ACC112 (cell line): Measurements from ENCODE around the gene UPK1A.

Experiments
- H2AFZ ChIP-seq: fragments of 200-600 bp; sonication (generic); one replicate; pipeline ENCODE4 v1.6.0; 2017; ENCODE audit warnings: antibody characterized with exemption, low read length; ENCODE audit not compliant: unreplicated experiment
- H3K27ac ChIP-seq: fragments of 200-600 bp; sonication (generic); 2 replicates; pipeline ENCODE4 v1.5.1; 2014; ENCODE audit warnings: low read depth, mild to moderate bottlenecking, antibody characterized with exemption, low read length, moderate library complexity
- H3K27me3 ChIP-seq: fragments of 200-600 bp; sonication (generic); 2 replicates; pipeline ENCODE4 v1.6.1; 2014; ENCODE audit warnings: mild to moderate bottlenecking, antibody characterized with exemption, low read length, moderate library complexity, mixed read lengths; ENCODE audit not compliant: insufficient read depth
- H3K36me3 ChIP-seq: fragments of 200-600 bp; sonication (generic); 2 replicates; pipeline ENCODE4 v1.6.1; 2016; ENCODE audit warnings: mild to moderate bottlenecking, antibody characterized with exemption, low read length, moderate library complexity, mixed read lengths; ENCODE audit not compliant: insufficient read depth
- H3K4me1 ChIP-seq: fragments of 200-600 bp; sonication (generic); one replicate; pipeline ENCODE4 v1.6.1; 2016; ENCODE audit warnings: low read length, mixed read lengths; ENCODE audit not compliant: insufficient read depth, unreplicated experiment, control insufficient read depth
- H3K4me3 ChIP-seq: fragments of 200-600 bp; sonication (generic); 2 replicates; pipeline ENCODE4 v1.5.1; 2014; ENCODE audit warnings: mild to moderate bottlenecking, low read depth, low read length
- H3K79me2 ChIP-seq: fragments of 200-600 bp; sonication (generic); one replicate; pipeline ENCODE4 v1.6.0; 2016; ENCODE audit warnings: low read length; ENCODE audit not compliant: control insufficient read depth, unreplicated experiment, insufficient read depth

Gene UPK1A

DNA sequence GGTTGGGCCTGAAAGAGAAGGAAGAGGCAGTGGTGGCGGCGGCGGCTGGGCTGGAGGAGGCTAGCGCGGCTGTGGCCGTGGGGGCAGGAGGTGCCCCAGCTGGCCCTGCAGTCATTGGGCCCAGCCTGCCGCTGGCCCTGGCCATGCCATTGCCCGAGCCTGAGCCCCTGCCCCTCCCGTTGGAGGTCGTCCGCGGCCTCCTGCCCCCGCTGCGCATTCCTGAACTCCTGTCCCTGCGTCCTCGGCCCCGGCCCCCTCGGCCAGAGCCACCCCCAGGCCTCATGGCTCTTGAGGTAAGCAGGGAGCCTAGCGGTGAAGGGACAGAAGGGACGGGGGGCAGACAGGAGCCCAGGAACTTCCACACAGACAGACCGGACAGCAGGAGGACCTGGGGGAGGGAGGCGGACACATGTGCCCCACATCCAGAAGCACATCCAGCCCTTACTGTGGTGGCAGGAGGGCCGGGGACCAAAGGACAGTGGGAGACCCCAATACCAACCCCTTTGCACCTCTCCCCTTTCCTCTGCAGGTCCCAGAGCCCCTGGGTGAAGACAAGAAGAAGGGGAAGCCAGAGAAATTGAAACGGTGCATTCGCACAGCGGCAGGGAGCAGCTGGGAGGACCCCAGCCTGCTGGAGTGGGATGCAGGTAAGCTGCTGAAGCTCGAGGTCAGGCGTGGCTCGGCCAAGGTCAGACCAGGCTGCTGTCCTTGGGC, 32.4 kb upstream of the UPK1A start:
- no peak overlapping the region for H3K4me3 ChIP-seq
- no peak overlapping the region for H3K27ac ChIP-seq
- H2AFZ ChIP-seq = no peak overlapping the region
- no peaks in the 10 kb centered on the region; the same call in 1 of the 2 replicates for H3K36me3 ChIP-seq
- no peaks in the 10 kb centered on the region for H3K4me1 ChIP-seq
- H3K79me2 ChIP-seq = peaks cover 8% of the 10 kb centered on the region
- H3K27me3 ChIP-seq = no peaks in the 10 kb centered on the region

DNA sequence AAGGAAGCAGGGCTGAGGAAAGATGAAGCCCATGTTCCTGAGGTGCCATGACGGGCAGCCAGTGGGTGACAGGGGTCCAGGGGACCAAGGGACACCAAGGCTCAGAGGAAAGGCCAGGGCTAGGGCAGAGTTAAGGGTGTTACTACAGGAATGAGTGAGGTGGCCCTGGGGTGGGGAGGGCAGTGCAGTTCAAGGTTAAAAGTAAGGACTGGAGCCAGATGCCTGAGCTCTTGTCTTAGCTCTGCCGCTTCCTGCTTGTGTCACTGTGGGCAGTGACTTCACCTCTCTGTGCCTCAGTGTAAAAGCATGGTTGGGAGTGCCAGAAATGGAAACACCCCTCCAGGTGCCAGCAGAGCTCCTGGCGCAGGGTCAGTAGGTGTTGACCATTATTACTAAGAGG, 29.7 kb upstream of the UPK1A start:
- Histone ChIP-seq H3K27me3 (no peaks in the 10 kb centered on the region), H3K4me3 (no peak overlapping the region), H3K79me2 (no peaks in the 10 kb centered on the region), H3K4me1 (peaks cover 5% of the 10 kb centered on the region), H2AFZ (no peak overlapping the region), H3K36me3 (no peaks in the 10 kb centered on the region; the same call in 1 of the 2 replicates), H3K27ac (no peak overlapping the region)

DNA sequence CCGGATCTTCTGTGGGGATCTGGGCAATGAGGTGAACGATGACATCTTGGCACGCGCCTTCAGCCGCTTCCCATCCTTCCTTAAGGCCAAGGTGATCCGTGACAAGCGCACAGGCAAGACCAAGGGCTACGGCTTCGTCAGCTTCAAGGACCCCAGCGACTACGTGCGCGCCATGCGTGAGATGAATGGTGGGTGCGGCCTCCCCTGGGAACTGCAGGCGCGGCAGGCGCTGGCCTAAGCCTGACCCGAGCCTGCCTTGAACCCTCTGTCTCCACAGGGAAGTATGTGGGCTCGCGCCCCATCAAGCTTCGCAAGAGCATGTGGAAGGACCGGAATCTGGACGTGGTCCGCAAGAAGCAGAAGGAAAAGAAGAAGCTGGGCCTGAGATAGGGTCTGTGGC, 29.2 kb upstream of the UPK1A start:
- H3K27ac ChIP-seq = no peak overlapping the region
- no peaks in the 10 kb centered on the region; the same call in 1 of the 2 replicates for H3K36me3 ChIP-seq
- H2AFZ ChIP-seq = no peak overlapping the region
- no peaks in the 10 kb centered on the region for H3K27me3 ChIP-seq
- no peaks in the 10 kb centered on the region for H3K79me2 ChIP-seq
- peaks cover 5% of the 10 kb centered on the region for H3K4me1 ChIP-seq
- no peak overlapping the region for H3K4me3 ChIP-seq

DNA sequence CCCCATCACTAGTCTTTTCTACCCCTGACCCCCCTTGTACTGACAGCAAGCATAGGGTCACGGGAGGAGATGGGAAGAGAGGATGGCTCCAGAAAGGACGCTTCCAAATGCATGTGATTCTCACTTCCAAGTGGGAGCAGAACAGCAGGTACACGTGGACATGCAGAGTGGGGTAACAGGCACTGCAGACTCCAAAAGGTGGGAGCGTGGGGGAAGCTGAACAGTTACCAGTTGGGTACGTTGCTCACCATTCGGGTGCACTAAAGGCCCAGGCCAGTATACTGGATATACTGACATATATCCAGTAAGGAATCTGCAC, 27.0 kb upstream of the UPK1A start:
- Histone ChIP-seq H3K36me3 (no peaks in the 10 kb centered on the region; the same call in 1 of the 2 replicates), H3K27ac (no peak overlapping the region), H3K4me1 (peaks cover 5% of the 10 kb centered on the region), H3K4me3 (no peak overlapping the region), H2AFZ (no peak overlapping the region), H3K79me2 (no peaks in the 10 kb centered on the region), H3K27me3 (no peaks in the 10 kb centered on the region)

DNA sequence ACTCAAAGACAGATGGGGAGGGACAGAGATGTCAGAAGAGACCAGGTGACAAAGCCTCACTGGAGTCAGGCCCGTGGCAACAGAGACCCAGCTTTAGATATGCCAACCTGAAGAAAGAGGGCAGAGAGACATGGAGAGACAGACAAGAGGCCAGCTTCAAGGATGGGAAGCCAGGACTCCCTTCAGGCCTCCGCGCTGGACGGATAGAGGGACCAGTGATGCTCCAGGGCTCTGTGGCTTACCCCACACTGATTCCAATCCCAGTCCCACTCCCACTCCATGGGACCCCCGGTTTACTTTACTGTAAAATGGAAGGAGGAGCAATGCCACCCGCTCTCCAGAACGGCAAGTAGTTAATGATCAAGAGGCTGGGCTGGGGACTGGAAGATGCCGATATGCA, 26.5 kb upstream of the UPK1A start:
- no peak overlapping the region for H3K27ac ChIP-seq
- H3K27me3 ChIP-seq = no peaks in the 10 kb centered on the region
- H3K4me3 ChIP-seq = no peak overlapping the region

DNA sequence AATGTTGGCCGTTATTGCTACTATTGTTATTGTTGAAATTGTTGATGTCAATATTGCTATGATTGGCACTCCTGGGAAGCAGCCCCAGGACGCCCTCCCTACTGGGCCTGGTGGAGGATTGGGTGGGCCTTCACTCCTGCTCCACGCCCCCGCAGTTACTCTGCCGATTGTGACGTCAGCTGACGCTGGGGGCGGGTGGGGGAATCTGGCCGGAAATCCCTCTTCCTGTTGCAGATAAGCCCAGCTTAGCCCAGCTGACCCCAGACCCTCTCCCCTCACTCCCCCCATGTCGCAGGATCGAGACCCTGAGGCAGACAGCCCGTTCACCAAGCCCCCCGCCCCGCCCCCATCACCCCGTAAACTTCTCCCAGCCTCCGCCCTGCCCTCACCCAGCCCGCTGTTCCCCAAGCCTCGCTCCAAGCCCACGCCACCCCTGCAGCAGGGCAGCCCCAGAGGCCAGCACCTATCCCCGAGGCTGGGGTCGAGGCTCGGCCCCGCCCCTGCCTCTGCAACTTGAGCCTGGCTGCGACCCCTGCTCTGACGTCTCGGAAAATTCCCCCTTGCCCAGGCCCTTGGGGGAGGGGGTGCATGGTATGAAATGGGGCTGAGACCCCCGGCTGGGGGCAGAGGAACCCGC, 24.7 kb upstream of the UPK1A start, which contains the start of gene ETV2:
Gene ETV2 (plus strand): TSS at position 231 of the 637 bp plus-strand sequence. CDS start 716 bp downstream, outside the sequence.
- H3K4me1 ChIP-seq = peaks cover 5% of the 10 kb centered on the region
- H3K27ac ChIP-seq = no peak within 1 kb of the TSS
- H3K4me3 ChIP-seq = no peak within 1 kb of the TSS
- no peaks in the 10 kb centered on the region; the same call in 1 of the 2 replicates for H3K36me3 ChIP-seq
- H2AFZ ChIP-seq = no peak within 1 kb of the TSS
- no peaks in the 10 kb centered on the region for H3K27me3 ChIP-seq
- H3K79me2 ChIP-seq = no peaks in the 10 kb centered on the region

More for the DNA sequence above, 26.5 kb upstream of the UPK1A start:
- H3K79me2 ChIP-seq = no peaks in the 10 kb centered on the region
- no peak overlapping the region for H2AFZ ChIP-seq
- H3K36me3 ChIP-seq = no peaks in the 10 kb centered on the region; the same call in 1 of the 2 replicates
- peaks cover 5% of the 10 kb centered on the region for H3K4me1 ChIP-seq

DNA sequence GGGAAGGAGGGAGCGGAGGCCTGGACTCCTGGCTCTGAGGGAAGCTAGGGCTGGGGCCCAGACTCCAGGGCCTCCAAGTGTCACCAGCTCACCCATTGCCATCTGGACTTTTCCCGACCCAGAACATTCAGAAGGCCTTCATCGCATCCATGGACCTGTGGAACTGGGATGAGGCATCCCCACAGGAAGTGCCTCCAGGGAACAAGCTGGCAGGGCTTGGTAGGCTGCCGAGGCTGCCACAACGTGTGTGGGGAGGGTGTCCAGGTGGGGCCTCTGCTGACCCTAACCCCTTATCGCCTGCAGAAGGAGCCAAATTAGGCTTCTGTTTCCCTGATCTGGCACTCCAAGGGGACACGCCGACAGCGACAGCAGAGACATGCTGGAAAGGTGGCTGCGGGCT, 24.0 kb upstream of the UPK1A start:
- Histone ChIP-seq H3K79me2 (no peaks in the 10 kb centered on the region), H3K4me3 (no peak overlapping the region), H3K27me3 (no peaks in the 10 kb centered on the region), H3K27ac (no peak overlapping the region), H2AFZ (no peak overlapping the region), H3K36me3 (no peaks in the 10 kb centered on the region), H3K4me1 (peaks cover 5% of the 10 kb centered on the region)

DNA sequence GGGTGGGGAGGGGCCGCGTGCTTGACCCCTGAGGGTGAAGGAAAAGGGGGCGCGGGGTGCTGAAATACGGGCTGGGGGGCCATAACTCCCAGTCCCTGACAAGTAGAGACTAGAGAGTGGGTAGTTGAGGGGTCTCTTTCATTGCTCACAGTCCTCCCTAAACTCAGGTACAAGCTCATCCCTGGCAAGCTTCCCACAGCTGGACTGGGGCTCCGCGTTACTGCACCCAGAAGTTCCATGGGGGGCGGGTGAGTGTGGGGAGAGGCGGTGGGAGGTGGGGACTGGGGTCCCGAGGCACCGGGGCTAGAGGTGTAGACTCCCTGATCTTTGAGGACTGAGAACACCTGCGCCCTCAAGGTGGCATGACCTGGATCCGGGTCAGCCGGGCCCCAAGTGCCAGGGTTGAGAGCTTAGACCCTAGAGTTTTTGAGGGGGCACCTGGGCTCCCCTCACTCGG, 23.5 kb upstream of the UPK1A start:
- Histone ChIP-seq H3K27me3 (no peaks in the 10 kb centered on the region), H3K79me2 (no peaks in the 10 kb centered on the region), H3K4me3 (peak overlapping the region; percentile 74), H3K27ac (no peak overlapping the region), H3K36me3 (no peaks in the 10 kb centered on the region), H3K4me1 (peaks cover 5% of the 10 kb centered on the region), H2AFZ (peak overlapping the region; percentile 94)

DNA sequence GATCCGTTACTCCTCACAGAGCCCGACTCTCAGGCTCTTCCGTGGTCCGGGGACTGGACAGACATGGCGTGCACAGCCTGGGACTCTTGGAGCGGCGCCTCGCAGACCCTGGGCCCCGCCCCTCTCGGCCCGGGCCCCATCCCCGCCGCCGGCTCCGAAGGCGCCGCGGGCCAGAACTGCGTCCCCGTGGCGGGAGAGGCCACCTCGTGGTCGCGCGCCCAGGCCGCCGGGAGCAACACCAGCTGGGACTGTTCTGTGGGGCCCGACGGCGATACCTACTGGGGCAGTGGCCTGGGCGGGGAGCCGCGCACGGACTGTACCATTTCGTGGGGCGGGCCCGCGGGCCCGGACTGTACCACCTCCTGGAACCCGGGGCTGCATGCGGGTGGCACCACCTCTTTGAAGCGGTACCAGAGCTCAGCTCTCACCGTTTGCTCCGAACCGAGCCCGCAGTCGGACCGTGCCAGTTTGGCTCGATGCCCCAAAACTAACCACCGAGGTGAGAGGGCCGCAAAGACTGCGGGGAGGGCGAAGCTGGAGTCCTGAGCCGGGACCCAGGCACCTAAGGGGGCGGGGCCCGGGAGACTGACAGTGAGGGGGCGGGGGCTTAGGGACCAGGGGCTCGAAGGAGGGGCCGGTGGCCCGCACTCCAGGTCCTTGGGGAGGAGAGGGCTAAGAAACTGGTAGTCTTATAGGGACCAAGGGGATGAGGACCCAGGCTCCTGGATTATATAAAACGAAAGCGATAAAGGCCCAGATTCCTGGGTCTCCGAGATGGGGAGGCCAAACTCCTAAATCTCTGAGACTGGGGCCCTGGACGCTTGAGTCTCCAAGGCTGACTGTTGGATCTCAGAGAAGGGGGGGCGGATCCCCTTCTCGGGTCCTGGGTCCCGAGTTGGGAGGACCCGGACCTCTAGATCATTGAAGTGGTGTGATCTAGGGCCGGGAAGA, 22.8 kb upstream of the UPK1A start:
- Histone ChIP-seq H3K27ac (peak overlapping the region; percentile 16; the same call in 1 of the 2 replicates), H3K4me1 (peaks cover 5% of the 10 kb centered on the region)

DNA sequence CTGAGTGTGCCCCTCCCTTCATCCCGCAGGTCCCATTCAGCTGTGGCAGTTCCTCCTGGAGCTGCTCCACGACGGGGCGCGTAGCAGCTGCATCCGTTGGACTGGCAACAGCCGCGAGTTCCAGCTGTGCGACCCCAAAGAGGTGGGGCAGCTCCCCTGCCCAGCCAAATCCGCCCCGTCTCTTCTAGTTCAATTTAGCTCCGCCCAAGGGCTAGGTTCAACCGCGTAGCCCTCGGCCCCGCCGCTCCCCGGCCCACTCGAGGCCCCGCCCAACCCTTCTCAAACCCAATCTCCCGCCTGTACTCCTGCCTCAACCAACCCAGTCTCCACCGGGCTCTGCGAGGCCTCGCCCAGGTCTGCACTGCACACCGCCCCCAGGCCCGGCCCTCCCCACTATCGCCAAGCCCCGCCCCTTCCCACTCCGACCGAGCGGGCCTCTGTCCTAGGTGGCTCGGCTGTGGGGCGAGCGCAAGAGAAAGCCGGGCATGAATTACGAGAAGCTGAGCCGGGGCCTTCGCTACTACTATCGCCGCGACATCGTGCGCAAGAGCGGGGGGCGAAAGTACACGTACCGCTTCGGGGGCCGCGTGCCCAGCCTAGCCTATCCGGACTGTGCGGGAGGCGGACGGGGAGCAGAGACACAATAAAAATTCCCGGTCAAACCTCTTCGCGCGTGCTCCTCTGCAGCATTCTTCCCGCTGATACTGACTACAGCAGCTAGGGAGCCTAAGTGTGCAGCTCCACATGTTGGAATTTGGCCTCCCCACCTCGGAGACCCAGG, 21.9 kb upstream of the UPK1A start:
- Histone ChIP-seq H3K4me1 (peaks cover 5% of the 10 kb centered on the region), H3K4me3 (peak overlapping the region; percentile 74), H3K27ac (peak overlapping the region; percentile 16; the same call in 1 of the 2 replicates), H2AFZ (peak overlapping the region; percentile 94), H3K36me3 (no peaks in the 10 kb centered on the region), H3K79me2 (peaks cover 12% of the 10 kb centered on the region), H3K27me3 (no peaks in the 10 kb centered on the region)

More for the DNA sequence above, 22.8 kb upstream of the UPK1A start:
- Histone ChIP-seq H3K27me3 (no peaks in the 10 kb centered on the region), H3K36me3 (no peaks in the 10 kb centered on the region), H3K79me2 (peaks cover 4% of the 10 kb centered on the region), H2AFZ (peak overlapping the region; percentile 94), H3K4me3 (peak overlapping the region; percentile 74)
